WTC11 (cell line): Measurements from ENCODE around the gene AKAIN1.

ENCODE experiments used
- CREB1 ChIP-seq: sonication (generic); formaldehyde crosslinking; IDR thresholded peaks from 2 replicates; pipeline ENCODE4 v1.8.0; 2023; ENCODE audit warnings: mild to moderate bottlenecking, missing genetic modification reagents
- TF ChIP-seq, protein P1 (sequence below): fragments of 200-600 bp; IDR thresholded peaks from 2 replicates; pipeline ENCODE4 v1.8.0; 2022; ENCODE audit warnings: antibody characterized with exemption

- no peak for TF ChIP-seq CREB1 (CRISPR knock-in tag)
- TF ChIP-seq, protein P1, sequence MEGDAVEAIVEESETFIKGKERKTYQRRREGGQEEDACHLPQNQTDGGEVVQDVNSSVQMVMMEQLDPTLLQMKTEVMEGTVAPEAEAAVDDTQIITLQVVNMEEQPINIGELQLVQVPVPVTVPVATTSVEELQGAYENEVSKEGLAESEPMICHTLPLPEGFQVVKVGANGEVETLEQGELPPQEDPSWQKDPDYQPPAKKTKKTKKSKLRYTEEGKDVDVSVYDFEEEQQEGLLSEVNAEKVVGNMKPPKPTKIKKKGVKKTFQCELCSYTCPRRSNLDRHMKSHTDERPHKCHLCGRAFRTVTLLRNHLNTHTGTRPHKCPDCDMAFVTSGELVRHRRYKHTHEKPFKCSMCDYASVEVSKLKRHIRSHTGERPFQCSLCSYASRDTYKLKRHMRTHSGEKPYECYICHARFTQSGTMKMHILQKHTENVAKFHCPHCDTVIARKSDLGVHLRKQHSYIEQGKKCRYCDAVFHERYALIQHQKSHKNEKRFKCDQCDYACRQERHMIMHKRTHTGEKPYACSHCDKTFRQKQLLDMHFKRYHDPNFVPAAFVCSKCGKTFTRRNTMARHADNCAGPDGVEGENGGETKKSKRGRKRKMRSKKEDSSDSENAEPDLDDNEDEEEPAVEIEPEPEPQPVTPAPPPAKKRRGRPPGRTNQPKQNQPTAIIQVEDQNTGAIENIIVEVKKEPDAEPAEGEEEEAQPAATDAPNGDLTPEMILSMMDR, result no peak
Observed at GRCh38 chr18:5238371-5238976, 41.4 kb upstream of the AKAIN1 start.
